IgD-negative memory B cell (primary cell): ENCODE results near the gene FER1L5. TPM values are rescaled to one million over a fixed set of nuclear protein-coding genes. Genes with fewer than 3 reads are reported as not detected.

Experiments
- H3K27ac Mint-ChIP-seq, 3 donors: one replicate each; pipeline ENCODE4 v1.8.0; 2020 to 2022; ENCODE audit warnings: mild to moderate bottlenecking in 3 of 3, mixed read lengths in 3 of 3, moderate library complexity in 1 of 3
- H3K27me3 Mint-ChIP-seq: one replicate; pipeline ENCODE4 v1.8.0; 2021; ENCODE audit warnings: mixed read lengths
- H3K36me3 Mint-ChIP-seq: one replicate; pipeline ENCODE4 v1.8.0; 2020; ENCODE audit warnings: mild to moderate bottlenecking, mixed read lengths
- H3K4me1 Mint-ChIP-seq, 3 donors: one replicate each; pipeline ENCODE4 v1.8.0; 2020 to 2022; ENCODE audit warnings: mixed read lengths in 3 of 3, mild to moderate bottlenecking in 1 of 3
- H3K4me3 Mint-ChIP-seq, 4 donors: one replicate each; pipeline ENCODE4 v1.8.0; 2020 to 2022; ENCODE audit warnings: mild to moderate bottlenecking in 4 of 4, mixed read lengths in 4 of 4, moderate library complexity in 3 of 4
- H3K9me3 Mint-ChIP-seq, 3 donors: one replicate each; pipeline ENCODE4 v1.8.0; 2020 to 2021; ENCODE audit warnings: mixed read lengths in 3 of 3, mild to moderate bottlenecking in 1 of 3
- polyA plus RNA-seq: library from polyadenylated mRNA; unstranded; fragments of 300-500 nt; fragmentation: Illumina TruSeq; gene quantifications from one replicate; pipeline ENCODE4 v1.2.3, GENCODE V29; 2021

FER1L5 gene
- polyA plus RNA-seq, 1 donor from 2014 or later = not detected

DNA sequence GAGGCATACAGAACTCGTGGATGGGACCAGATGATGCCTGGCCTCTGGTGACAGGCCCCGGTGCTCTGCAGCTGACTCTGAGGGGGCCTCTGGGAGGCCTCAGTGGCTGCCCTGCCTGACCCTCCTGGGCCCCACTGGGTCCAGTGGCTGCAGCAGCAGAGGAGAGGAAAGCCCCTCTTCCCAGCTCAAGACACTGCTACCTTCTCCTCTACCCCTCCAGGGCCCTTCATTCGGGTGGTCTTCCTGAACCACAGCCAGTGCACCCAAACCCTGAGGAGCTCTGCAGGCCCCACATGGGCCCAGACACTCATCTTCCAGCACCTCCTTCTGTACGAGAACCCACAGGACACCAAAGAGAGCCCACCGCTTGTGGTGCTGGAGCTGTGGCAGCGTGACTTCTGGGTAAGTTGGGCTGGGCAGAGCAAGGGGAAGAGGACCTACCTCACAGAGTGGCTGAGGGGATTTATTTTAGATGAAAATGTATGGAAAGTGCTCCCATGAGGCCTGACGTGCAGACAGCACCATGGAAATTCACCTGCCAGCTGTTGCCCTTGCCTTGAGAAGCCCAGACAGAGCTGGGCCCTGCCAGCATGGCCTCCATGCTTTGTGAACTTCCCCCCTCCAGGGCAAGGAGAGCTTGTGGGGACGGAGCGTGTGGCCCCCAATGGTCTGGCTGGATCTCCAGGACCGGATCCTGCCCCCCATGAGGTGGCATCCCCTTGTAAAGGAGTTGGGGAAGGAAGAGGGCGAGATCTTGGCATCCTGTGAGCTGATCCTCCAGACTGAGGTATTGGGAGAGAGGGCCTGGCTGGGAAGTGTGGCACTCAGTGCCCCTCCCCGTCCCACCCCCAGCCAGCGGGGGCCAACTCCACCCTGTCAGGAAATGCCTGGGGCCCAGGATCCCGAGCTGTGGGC lies 51.0 kb downstream of the FER1L5 start:
- no peak overlapping the region for H3K27ac Mint-ChIP-seq
- no peaks in the 10 kb centered on the region for H3K27me3 Mint-ChIP-seq
- peaks cover 0 to 2% (median 0%) of the 10 kb centered on the region in 3 donors for H3K4me1 Mint-ChIP-seq
- H3K36me3 Mint-ChIP-seq = no peaks in the 10 kb centered on the region
- no peak overlapping the region for H3K4me3 Mint-ChIP-seq
- no peaks in the 10 kb centered on the region for H3K9me3 Mint-ChIP-seq

DNA sequence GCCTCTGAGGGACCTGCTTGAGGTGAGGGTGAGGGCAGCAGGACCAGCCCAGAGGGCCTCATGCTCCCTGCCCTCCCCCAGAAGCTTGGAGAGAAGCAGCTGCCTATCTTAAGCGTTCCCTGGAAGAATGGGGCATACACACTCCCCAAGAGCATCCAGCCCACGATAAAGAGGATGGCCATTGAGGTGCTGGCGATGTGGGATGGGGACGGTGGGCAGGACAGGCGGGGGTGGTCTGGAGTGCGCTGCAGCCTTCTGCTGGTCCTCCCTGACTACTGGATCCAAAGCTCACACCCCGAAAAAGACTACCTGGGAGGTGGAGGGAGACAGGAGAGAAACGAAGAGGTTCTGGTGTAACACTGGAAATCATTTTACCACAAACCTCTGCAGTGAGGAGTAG lies 51.7 kb downstream of the FER1L5 start:
- Mint-ChIP-seq H3K27me3 (no peaks in the 10 kb centered on the region), H3K9me3 (no peaks in the 10 kb centered on the region), H3K27ac (no peak overlapping the region), H3K4me1 (peaks cover 0 to 2% (median 0%) of the 10 kb centered on the region in 3 donors), H3K36me3 (peaks cover 4% of the 10 kb centered on the region), H3K4me3 (no peak overlapping the region)

DNA sequence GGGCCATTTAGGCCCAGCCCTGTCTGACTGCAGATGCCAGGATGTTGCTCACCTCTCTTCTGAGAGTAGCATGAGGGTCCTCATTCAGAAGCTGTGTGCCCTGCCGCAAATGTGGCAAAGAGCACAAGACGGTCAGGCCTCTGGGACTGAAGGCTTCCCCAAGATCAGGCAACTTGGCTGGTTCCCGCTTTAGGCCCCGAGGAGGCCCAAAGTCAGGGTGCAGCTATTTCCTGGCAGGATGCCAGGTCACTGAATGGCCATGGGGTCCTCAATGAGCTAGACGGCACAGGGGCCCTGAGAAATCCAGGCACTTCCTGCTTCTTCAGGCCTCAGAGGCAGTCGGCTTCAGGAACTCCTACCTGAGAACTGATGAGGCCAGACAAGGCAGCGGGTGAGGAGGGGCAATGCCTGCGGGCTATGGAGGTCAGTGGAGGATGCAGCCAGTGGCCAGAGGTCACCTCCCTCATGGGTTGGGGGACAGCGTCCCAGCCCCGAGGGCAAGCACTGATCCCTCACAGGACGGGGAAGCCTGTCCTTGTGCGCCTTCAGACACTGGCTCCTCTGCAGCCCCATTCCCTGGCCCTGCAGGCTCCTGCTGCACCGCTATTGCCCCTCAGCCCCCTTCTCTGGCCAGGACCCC lies 52.4 kb downstream of the FER1L5 start:
- no peak overlapping the region for H3K27ac Mint-ChIP-seq
- no peaks in the 10 kb centered on the region for H3K27me3 Mint-ChIP-seq
- H3K36me3 Mint-ChIP-seq = peaks cover 4% of the 10 kb centered on the region
- peaks cover 0 to 2% (median 0%) of the 10 kb centered on the region in 3 donors for H3K4me1 Mint-ChIP-seq
- H3K4me3 Mint-ChIP-seq = no peak overlapping the region
- no peaks in the 10 kb centered on the region for H3K9me3 Mint-ChIP-seq

DNA sequence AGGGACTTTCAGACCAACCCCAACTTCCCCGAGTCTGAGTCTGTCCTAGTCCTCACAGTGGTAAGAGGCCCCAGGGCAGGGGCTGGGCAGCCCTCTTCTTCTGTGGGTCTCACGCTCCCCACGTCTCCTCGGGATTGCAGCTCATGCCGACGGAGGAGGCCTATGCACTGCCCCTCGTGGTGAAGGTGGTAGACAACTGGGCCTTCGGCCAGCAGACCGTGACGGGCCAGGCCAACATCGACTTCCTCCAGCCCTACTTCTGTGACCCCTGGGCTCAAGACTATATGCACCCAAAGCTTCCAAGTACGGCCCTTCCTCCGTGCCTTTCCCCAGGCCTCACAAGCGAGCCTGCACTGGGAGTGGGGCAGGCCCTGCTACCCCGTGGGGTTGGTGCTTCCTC lies 53.0 kb downstream of the FER1L5 start:
- peaks cover 7% of the 10 kb centered on the region for H3K36me3 Mint-ChIP-seq
- no peaks in the 10 kb centered on the region for H3K27me3 Mint-ChIP-seq
- peaks cover 0 to 2% (median 0%) of the 10 kb centered on the region in 3 donors for H3K4me1 Mint-ChIP-seq
- no peak overlapping the region for H3K4me3 Mint-ChIP-seq
- H3K27ac Mint-ChIP-seq = no peak overlapping the region
- no peaks in the 10 kb centered on the region for H3K9me3 Mint-ChIP-seq

DNA sequence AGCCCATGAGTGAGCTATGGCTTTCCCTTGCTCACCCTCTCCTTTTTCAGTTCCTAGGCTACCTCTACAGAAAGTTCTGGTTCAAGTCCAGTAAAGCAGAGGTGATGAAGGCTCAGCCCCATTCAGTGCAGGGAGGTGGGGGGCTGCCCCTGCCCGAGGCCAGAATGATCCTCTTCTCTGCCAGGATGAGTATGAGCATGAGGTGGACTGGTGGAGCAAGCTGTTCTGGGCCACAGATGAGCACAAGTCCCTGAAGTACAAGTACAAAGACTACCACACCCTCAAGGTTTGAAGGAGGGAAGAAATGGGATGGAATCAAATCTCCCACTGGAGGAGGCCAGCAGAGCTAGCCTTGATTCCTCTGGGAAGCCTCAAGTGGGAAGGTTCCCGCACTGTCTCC lies 54.9 kb downstream of the FER1L5 start:
- H3K27me3 Mint-ChIP-seq = no peaks in the 10 kb centered on the region
- no peaks in the 10 kb centered on the region for H3K9me3 Mint-ChIP-seq
- peaks cover 9% of the 10 kb centered on the region for H3K36me3 Mint-ChIP-seq
- H3K27ac Mint-ChIP-seq = no peak overlapping the region
- no peak overlapping the region for H3K4me3 Mint-ChIP-seq
- peaks cover 0 to 2% (median 0%) of the 10 kb centered on the region in 3 donors for H3K4me1 Mint-ChIP-seq

DNA sequence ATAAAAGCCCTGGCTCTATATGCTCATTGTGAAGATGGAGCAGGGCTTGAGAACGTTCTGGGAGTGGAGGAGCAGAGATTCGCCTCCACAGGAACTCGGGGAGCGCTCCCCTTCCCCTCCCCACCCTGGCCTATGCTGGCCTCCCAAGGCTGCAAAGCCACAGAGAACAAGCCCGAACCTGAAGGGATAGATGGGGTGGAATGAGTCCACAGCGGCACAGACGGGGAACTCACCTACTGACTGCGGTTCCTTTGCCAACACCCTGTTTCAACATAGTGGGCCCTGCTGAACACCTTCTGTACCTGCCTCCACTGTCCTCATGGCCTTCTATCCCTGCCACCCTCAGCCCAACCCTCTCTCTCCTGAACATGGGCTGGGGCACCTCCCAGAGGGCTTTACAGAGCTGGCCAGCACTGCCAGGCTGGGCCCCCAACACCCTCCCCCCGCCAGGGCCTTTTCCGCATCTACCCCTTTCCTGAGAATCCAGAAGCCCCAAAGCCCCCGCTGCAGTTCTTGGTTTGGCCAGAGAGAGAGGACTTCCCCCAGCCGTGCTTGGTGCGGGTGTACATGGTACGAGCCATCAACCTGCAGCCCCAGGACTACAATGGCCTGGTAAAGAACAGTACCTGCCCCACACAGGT lies 55.8 kb downstream of the FER1L5 start:
- H3K4me3 Mint-ChIP-seq = no peak overlapping the region
- no peak overlapping the region for H3K27ac Mint-ChIP-seq
- no peaks in the 10 kb centered on the region for H3K9me3 Mint-ChIP-seq
- no peaks in the 10 kb centered on the region for H3K27me3 Mint-ChIP-seq
- H3K36me3 Mint-ChIP-seq = peaks cover 9% of the 10 kb centered on the region
- H3K4me1 Mint-ChIP-seq = peaks cover 0 to 2% (median 0%) of the 10 kb centered on the region in 3 donors

DNA sequence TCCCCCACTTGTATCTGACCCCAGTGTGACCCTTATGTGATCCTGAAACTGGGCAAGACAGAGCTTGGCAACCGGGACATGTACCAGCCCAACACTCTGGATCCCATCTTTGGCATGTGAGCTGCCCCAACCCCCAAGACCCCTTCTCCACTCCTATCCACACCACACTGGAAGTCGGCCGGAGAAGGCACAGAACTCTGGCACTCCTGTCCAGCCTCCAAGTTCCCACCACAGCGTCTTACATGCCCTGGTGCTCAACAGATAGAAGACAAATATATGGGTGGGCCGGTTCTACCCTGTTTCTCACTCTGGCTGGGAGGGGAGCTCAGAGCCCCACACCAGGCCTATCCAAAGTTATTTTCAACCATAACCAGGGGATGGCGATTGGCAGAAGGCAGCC lies 56.5 kb downstream of the FER1L5 start:
- Mint-ChIP-seq H3K4me3 (no peak overlapping the region), H3K36me3 (peaks cover 9% of the 10 kb centered on the region), H3K4me1 (peaks cover 0 to 2% (median 0%) of the 10 kb centered on the region in 3 donors), H3K27me3 (no peaks in the 10 kb centered on the region), H3K27ac (no peak overlapping the region), H3K9me3 (no peaks in the 10 kb centered on the region)

DNA sequence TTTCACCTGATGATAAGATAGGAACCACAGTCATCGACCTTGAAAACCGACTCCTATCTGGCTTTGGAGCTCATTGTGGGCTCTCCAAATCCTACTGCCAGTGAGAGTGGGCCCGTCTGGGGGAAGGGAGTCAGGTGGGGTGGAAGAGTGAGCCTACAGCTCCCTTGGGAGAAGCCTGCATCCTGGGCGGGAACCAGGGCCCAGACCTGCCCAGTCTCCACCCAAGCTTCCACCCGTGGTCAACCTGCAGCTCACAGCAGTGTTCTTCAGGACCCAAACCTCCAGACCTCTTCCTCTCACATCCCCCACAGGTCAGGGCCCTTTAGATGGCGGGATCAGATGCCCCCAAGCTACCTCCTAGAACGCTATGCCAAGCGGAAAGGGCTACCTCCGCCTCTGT lies 57.1 kb downstream of the FER1L5 start:
- H3K27me3 Mint-ChIP-seq = no peaks in the 10 kb centered on the region
- peaks cover 0 to 2% (median 0%) of the 10 kb centered on the region in 3 donors for H3K4me1 Mint-ChIP-seq
- H3K9me3 Mint-ChIP-seq = no peaks in the 10 kb centered on the region
- no peak overlapping the region for H3K27ac Mint-ChIP-seq
- H3K4me3 Mint-ChIP-seq = no peak overlapping the region
- H3K36me3 Mint-ChIP-seq = peaks cover 9% of the 10 kb centered on the region

DNA sequence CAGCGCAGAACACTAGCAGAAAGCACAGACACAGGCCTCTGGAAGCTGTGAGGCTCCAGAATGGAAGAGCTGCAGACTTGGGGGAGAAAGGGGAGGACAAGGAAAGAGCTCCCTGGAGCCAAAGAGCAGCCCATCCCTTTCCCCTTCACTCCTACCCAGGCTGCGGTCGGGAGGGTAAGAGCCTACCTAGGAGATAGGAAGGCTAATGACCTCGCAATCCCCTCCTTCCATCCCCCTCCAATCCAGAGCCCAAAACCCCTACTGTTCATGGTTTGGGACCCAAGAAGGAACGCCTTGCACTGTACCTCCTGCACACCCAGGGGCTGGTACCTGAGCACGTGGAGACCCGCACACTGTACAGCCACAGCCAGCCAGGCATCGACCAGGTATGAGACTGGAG lies 57.5 kb downstream of the FER1L5 start:
- peaks cover 10% of the 10 kb centered on the region for H3K36me3 Mint-ChIP-seq
- no peaks in the 10 kb centered on the region for H3K27me3 Mint-ChIP-seq
- H3K9me3 Mint-ChIP-seq = no peaks in the 10 kb centered on the region
- no peak overlapping the region for H3K4me3 Mint-ChIP-seq
- H3K27ac Mint-ChIP-seq = no peak overlapping the region
- peaks cover 0 to 2% (median 0%) of the 10 kb centered on the region in 3 donors for H3K4me1 Mint-ChIP-seq

DNA sequence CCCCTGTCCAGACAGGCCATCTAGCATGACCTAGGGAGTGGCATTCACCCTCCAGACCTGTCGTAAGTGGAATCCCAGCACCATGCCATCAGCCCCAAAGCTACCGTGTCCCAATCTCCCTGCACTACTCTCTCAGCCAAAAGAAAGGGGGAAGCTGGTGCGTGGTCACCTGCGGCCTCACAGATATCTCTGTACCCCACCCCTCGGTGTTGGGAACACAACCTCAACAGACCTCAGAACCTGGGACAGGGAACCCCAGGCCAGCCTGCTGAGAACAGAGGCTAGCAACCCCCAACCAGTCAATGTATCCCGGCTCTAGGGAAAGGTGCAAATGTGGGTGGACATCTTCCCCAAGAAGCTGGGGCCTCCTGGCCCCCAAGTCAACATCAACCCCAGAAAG lies 59.1 kb downstream of the FER1L5 start:
- H3K36me3 Mint-ChIP-seq = peaks cover 15% of the 10 kb centered on the region
- H3K4me1 Mint-ChIP-seq = no peaks in the 10 kb centered on the region
- no peak overlapping the region for H3K4me3 Mint-ChIP-seq
- H3K27me3 Mint-ChIP-seq = no peaks in the 10 kb centered on the region
- peak overlapping the region in 1 of 3 donors; percentile 31 for H3K27ac Mint-ChIP-seq
- H3K9me3 Mint-ChIP-seq = no peaks in the 10 kb centered on the region

DNA sequence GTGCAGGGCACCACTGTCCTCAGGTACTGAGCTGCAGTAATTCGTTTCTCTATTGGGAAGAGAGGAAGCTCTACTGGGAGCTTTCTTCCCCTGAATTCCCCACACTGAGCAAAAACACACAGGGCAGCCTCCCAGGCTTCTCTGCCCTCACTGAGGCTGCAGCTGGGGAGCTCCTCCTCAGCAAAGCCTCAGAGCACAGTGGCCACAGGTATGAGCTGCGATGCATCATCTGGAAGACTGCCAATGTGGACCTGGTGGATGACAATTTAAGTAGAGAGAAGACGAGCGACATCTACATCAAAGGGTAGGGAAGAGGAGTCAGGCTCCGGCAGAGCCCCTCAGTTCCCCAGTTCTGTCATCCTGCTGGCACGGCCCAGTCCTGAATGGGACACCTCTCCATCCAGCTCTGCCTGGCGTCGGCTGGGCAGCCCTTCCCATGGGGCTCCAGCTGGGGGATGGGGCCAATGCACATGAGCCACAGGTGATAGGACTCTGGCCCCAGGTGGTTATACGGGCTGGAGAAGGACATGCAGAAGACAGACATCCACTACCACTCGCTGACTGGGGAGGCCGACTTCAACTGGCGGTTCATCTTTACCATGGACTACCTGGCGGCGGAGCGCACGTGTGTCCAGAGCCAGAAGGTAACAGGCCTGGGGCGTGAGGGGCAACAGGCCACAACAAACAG lies 59.7 kb downstream of the FER1L5 start:
- Mint-ChIP-seq H3K9me3 (no peaks in the 10 kb centered on the region), H3K4me1 (no peaks in the 10 kb centered on the region), H3K4me3 (no peak overlapping the region), H3K27ac (no peak overlapping the region), H3K27me3 (no peaks in the 10 kb centered on the region), H3K36me3 (peaks cover 17% of the 10 kb centered on the region)

DNA sequence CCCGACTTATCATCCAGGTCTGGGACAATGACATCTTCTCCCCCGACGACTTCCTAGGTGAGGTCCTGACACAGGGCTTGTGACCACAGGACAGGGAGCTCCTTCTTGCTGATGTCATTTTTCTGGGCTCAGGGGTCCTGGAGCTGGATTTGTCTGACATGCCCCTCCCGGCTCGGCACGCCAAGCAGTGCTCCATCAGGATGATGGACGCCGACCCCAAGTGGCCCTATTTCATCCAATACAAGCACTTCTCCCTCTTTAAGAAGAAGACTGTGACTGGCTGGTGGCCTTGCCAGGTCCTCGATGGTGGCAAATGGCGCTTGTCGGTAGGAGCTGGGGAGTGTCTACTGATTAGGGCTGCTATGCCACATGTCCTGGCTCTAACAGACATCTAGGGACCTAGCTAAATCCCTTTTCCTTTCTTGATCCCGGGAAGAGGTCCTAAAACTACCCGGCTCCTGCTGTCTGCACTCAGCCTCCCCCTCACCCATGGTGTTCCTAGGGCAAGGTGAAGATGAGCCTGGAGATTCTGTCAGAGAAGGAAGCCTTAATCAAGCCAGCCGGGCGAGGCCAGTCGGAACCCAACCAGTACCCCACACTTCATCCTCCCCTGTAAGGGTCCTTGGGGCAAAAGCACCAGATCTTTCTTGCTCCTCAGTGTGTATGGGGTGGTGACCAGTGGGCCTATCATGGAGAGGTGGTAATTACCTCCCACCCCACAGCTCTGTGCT lies 60.6 kb downstream of the FER1L5 start:
- Mint-ChIP-seq H3K27me3 (no peaks in the 10 kb centered on the region), H3K4me3 (no peak overlapping the region), H3K27ac (no peak overlapping the region), H3K36me3 (peaks cover 23% of the 10 kb centered on the region), H3K9me3 (no peaks in the 10 kb centered on the region), H3K4me1 (no peaks in the 10 kb centered on the region)

DNA sequence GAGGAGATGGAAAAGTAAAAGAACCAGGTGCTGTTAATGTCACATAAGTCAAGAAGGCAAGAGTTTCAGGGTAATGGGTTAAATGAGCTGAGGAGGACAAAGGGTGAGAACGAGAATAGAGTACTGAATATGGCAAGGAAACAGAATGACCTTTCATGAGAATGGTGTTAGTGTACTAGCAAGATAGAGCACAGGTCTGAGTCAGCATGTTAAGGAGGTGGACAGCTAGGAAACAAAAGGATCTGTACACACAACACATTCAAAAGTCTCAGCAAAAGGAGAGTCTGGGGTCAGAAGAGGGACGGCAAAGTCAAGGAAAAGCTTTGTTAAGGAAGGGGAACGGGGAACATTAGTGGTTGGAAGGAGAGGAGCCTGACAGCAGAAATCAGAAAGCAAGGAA lies 68.4 kb downstream of the FER1L5 start:
- peaks cover 0 to 5% (median 0%) of the 10 kb centered on the region in 3 donors for H3K4me1 Mint-ChIP-seq
- H3K36me3 Mint-ChIP-seq = peaks cover 13% of the 10 kb centered on the region
- no peak overlapping the region for H3K4me3 Mint-ChIP-seq
- H3K27me3 Mint-ChIP-seq = no peaks in the 10 kb centered on the region
- H3K9me3 Mint-ChIP-seq = no peaks in the 10 kb centered on the region
- H3K27ac Mint-ChIP-seq = no peak overlapping the region

DNA sequence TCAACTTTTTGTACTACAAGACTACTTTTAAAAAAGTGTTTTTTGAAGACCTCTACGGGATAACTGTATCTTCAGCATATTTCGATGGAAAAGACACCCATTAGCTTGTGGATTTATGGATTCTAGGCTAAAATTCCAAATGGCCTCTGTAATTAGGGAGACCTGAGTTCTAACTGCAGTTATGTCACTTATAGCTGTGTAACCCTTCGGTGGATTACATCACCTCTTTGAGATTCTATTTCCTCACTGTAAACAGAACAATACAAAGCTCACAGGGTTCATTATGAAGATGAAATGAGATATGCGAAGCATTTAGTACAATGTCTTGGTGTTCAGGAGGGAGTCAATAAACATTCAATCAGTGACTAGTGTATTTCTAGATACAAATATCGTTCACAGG lies 73.1 kb downstream of the FER1L5 start:
- Mint-ChIP-seq H3K4me1 (peaks cover 0 to 6% (median 0%) of the 10 kb centered on the region in 3 donors), H3K27ac (no peak overlapping the region), H3K4me3 (no peak overlapping the region), H3K27me3 (no peaks in the 10 kb centered on the region), H3K36me3 (peaks cover 9% of the 10 kb centered on the region), H3K9me3 (no peaks in the 10 kb centered on the region)
